Right lobe of liver (tissue), 6 donors: Measurements from ENCODE around the gene MIR17HG. TPM values are rescaled to one million over a fixed set of nuclear protein-coding genes. Genes with fewer than 3 reads are reported as not detected.

ENCODE experiments used
- ATAC-seq, 4 donors: fragments of 200-7000 bp; cut with Tn5 transposase; one replicate each; pipeline ENCODE4 v1.9.1; 2020; ENCODE audit warnings: mild to moderate bottlenecking in 4 of 4, moderate library complexity in 4 of 4
- DNase-seq, 3 donors: peaks; one replicate each; pipeline ENCODE4 v3.0.0-alpha.2; 2020
- H3K27ac ChIP-seq, 3 donors: fragments of 200-600 bp; one replicate each; pipeline ENCODE4 v1.8.0; 2022
- H3K27me3 ChIP-seq, 2 donors: fragments of 200-600 bp; one replicate each; pipeline ENCODE4 v1.8.0; 2022
- H3K36me3 ChIP-seq, 4 donors: fragments of 200-600 bp; sonication (generic) in 1 of 4; one replicate each; pipeline versions ENCODE4 v1.5.1 to v1.8.0; 2017 to 2022; ENCODE audit warnings: control low read depth in 1 of 4
- H3K4me1 ChIP-seq, 4 donors: fragments of 200-600 bp; sonication (generic) in 1 of 4; one replicate each; pipeline versions ENCODE4 v1.5.1 to v1.8.0; 2017 to 2022; ENCODE audit warnings: control low read depth in 1 of 4
- H3K4me3 ChIP-seq, 3 donors: fragments of 200-600 bp; one replicate each; pipeline ENCODE4 v1.8.0; 2022
- H3K9me3 ChIP-seq, 4 donors: fragments of 200-600 bp; sonication (generic) in 1 of 4; one replicate each; pipeline versions ENCODE4 v1.5.1 to v1.8.0; 2017 to 2022; ENCODE audit warnings: control low read depth in 1 of 4
- POLR2A ChIP-seq: fragments of 450-650 bp; IDR thresholded peaks from one replicate; pipeline ENCODE4 v1.6.1; 2017; ENCODE audit warnings: antibody characterized with exemption, mild to moderate bottlenecking
- WGBS: methylation state at CpG from one replicate; pipeline ENCODE4 v1.1.6; 2018; ENCODE audit warnings: low coverage, low lambda C conversion rate; ENCODE audit not compliant: insufficient coverage; ENCODE audit errors: missing lambda C conversion rate; 5-methylcytosine and 5-hydroxymethylcytosine counted together
- intact Hi-C, 2 donors: fragments of 100-400 bp; cut with DNase I; formaldehyde crosslinking; loops; one replicate each; pipeline versions ENCODE4 v1.11.2 to v1.14.1; 2022
- long read RNA-seq: library from polyadenylated mRNA; unstranded; transcript quantifications from one replicate; pipeline ENCODE4 v2.0.0, GENCODE V29; 2019
- total RNA-seq, 6 experiments: library from RNA; depleted of rRNA in 2 of 6; stranded (reverse); fragments of >200 nt in 2 of 6; fragmentation: NEBNext Ultra II Directional in 3 of 6; extraction: Animal tissue kit (Norgen Biotek cat#: 25700) in 3 of 6; gene quantifications; one replicate each; pipeline versions ENCODE4 v1.1.0 to v1.2.4, GENCODE V29; 2016 to 2023
- TF ChIP-seq, protein P1 (sequence below), 4 donors: fragments of 200-600 bp in 3 of 4; fragments of 450-650 bp in 1 of 4; IDR thresholded peaks; one replicate each; pipeline versions ENCODE4 v1.5.1 to v1.8.0; 2016 to 2022; ENCODE audit warnings: antibody characterized with exemption in 4 of 4, mild to moderate bottlenecking in 2 of 4
- donor health status: DM: no; HTN: yes; CAD: no.
- donor health status: DM: no; HTN: no; CAD: no.
- donor health status: DM: no; HTN: no; CAD: no.
- donor health status: DM: no; HTN: yes; CAD: no.
- donor health status: DM: no; HTN: yes; CAD: no.

Gene MIR17HG
- total RNA-seq, result 1 to 10 TPM; 1.8 to 3.8 (median 2.4) TPM
- long read RNA-seq, result 0 reads

DNA sequence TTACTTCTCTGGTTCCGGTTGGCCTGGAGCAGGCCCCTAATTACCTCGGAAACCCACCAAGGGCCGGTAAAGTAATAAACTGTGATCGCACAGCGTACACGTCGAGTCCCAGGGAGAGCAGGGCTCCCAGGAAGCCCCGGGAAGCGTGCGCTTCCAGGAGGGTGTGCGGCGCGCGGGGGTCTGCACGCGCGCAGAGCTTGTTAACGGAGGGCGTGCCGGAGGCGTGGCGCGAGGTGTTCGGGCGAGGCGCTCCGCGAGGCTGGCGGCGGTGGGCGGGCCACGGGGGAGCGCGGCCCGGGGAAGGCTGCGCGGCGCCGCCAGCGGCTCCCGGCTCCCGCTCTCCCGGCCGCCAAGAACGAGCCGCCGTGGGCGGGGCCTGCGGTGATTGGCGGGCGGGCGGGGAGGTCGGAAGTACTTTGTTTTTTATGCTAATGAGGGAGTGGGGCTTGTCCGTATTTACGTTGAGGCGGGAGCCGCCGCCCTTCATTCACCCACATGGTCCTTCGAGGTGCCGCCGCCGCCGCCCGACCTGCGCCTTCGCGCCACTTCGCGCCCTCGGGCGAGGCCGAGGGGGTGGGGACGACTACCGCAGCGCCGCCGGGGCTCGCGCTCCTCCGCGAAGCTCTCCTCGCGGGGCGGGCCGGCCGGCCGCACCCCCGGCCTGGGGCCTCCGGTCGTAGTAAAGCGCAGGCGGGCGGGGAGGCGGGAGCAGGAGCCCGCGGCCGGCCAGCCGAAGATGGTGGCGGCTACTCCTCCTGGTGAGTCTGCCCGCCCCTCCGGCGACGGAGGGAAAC lies at the start of gene MIR17HG:
Gene MIR17HG, plus strand, starts transcription at position 486 of the 794 bp plus-strand sequence.
- H3K27me3 ChIP-seq, result peaks cover 0 to 16% of the 10 kb centered on the region in 2 donors
- H3K9me3 ChIP-seq, result no peaks in the 10 kb centered on the region
- ATAC-seq (peak; percentile 83 to 91 (median 84)), DNase-seq (peak; percentile 93 to 94 (median 94))
- peak within 1 kb of the TSS; percentile 93 to 98 (median 94) for H3K27ac ChIP-seq
- H3K4me1 ChIP-seq, result peaks cover 0 to 26% (median 9%) of the 10 kb centered on the region in 4 donors
- peaks cover 0 to 5% (median 0%) of the 10 kb centered on the region in 4 donors for H3K36me3 ChIP-seq
- TF ChIP-seq POLR2A, result peak; percentile 86
- TF ChIP-seq, protein P1, sequence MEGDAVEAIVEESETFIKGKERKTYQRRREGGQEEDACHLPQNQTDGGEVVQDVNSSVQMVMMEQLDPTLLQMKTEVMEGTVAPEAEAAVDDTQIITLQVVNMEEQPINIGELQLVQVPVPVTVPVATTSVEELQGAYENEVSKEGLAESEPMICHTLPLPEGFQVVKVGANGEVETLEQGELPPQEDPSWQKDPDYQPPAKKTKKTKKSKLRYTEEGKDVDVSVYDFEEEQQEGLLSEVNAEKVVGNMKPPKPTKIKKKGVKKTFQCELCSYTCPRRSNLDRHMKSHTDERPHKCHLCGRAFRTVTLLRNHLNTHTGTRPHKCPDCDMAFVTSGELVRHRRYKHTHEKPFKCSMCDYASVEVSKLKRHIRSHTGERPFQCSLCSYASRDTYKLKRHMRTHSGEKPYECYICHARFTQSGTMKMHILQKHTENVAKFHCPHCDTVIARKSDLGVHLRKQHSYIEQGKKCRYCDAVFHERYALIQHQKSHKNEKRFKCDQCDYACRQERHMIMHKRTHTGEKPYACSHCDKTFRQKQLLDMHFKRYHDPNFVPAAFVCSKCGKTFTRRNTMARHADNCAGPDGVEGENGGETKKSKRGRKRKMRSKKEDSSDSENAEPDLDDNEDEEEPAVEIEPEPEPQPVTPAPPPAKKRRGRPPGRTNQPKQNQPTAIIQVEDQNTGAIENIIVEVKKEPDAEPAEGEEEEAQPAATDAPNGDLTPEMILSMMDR (IDR thresholded peaks at IDR 0.05), result no peak
- intact Hi-C loops, result no loop called here
- under 1% methylated on average over 46 of the region's 103 CpGs for WGBS
- peak within 1 kb of the TSS; percentile 64 to 94 (median 74) for H3K4me3 ChIP-seq

GRCh38 chr13:91298060-91298459 lies 49.4 kb upstream of the MIR17HG start:
- WGBS, result 50% methylated on average over 1 of the region's 1 CpG
- DNase-seq, result no peak

DNA sequence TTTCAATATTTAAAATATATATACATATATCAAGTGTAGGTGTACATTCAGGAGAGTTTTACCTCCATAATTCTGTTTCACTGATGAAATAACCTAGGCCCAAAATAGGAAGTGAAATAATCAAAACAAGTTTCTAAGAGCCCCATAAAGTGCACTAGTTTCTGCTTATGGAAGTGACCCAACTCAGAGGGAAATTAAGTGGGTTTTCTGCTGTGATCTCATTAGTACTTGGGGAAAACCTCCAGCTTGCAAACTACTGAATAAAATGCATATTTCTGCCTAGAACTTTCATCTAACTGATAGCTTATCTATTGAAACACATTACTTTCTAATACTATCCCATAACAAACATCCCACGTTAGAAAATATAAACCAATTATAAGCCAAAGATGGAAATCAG lies 45.4 kb upstream of the MIR17HG start:
- no peak for ATAC-seq
- Histone ChIP-seq H3K4me1 (no peaks in the 10 kb centered on the region), H3K9me3 (no peaks in the 10 kb centered on the region), H3K4me3 (no peak overlapping the region), H3K36me3 (no peaks in the 10 kb centered on the region), H3K27me3 (no peaks in the 10 kb centered on the region), H3K27ac (no peak overlapping the region)
- WGBS, result 30% methylated on average over 1 of the region's 1 CpG
- no peak for DNase-seq
- no peak for TF ChIP-seq POLR2A
- TF ChIP-seq, protein P1 (IDR thresholded peaks at IDR 0.05), result no peak
- intact Hi-C loops, result no loop called here

More at GRCh38 chr13:91298060-91298459, 49.4 kb upstream of the MIR17HG start:
- no peak for ATAC-seq
- intact Hi-C loops, result no loop called here
- H3K36me3 ChIP-seq, result no peaks in the 10 kb centered on the region
- H3K4me3 ChIP-seq, result no peak overlapping the region
- H3K27ac ChIP-seq, result no peak overlapping the region
- H3K27me3 ChIP-seq, result no peaks in the 10 kb centered on the region
- no peaks in the 10 kb centered on the region for H3K4me1 ChIP-seq
- TF ChIP-seq POLR2A, result no peak
- TF ChIP-seq, protein P1 (IDR thresholded peaks at IDR 0.05), result no peak
- H3K9me3 ChIP-seq, result no peaks in the 10 kb centered on the region

GRCh38 chr13:91303031-91303430 lies 44.5 kb upstream of the MIR17HG start:
- H3K36me3 ChIP-seq, result no peaks in the 10 kb centered on the region
- WGBS, result 56% methylated on average over 3 of the region's 5 CpGs
- DNase-seq (no peak), ATAC-seq (no peak)
- no peaks in the 10 kb centered on the region for H3K4me1 ChIP-seq
- no peak for TF ChIP-seq POLR2A
- TF ChIP-seq, protein P1 (IDR thresholded peaks at IDR 0.05), result no peak
- no peak overlapping the region for H3K27ac ChIP-seq
- H3K4me3 ChIP-seq, result no peak overlapping the region
- intact Hi-C loops, result no loop called here
- no peaks in the 10 kb centered on the region for H3K9me3 ChIP-seq
- H3K27me3 ChIP-seq, result no peaks in the 10 kb centered on the region
